Activated CD4-positive, alpha-beta T cell treated with anti-CD3 and anti-CD28 coated beads, Interleukin-2, amount 10 ng/mL, durations not matched to agents 24 days and 14 days (primary cell): Measurements from ENCODE around the gene HOXC6. TPM values are rescaled to one million over a fixed set of nuclear protein-coding genes. Genes with fewer than 3 reads are reported as not detected.
A peak's percentile ranks its signal among the peaks of the same experiment; 100 is the strongest.

ENCODE experiments used
- DNase-seq: peaks from one replicate; pipeline ENCODE4 v3.0.0; 2022
- H3K27ac Mint-ChIP-seq: one replicate; pipeline ENCODE4 v1.8.0; 2022; ENCODE audit warnings: mild to moderate bottlenecking, mixed read lengths
- H3K27me3 Mint-ChIP-seq: one replicate; pipeline ENCODE4 v1.8.0; 2022; ENCODE audit warnings: mixed read lengths
- H3K36me3 Mint-ChIP-seq: one replicate; pipeline ENCODE4 v1.8.0; 2022; ENCODE audit warnings: low read depth, mild to moderate bottlenecking, mixed read lengths
- H3K4me1 Mint-ChIP-seq: one replicate; pipeline ENCODE4 v1.8.0; 2021; ENCODE audit warnings: mixed read lengths
- H3K4me3 Mint-ChIP-seq: one replicate; pipeline ENCODE4 v1.8.0; 2022; ENCODE audit warnings: mild to moderate bottlenecking, moderate library complexity, mixed read lengths
- H3K9me3 Mint-ChIP-seq: one replicate; pipeline ENCODE4 v1.8.0; 2021; ENCODE audit warnings: mixed read lengths
- intact Hi-C: fragments of 100-400 bp; cut with micrococcal nuclease; formaldehyde crosslinking; loops from one replicate; pipeline ENCODE4 v1.15.1; 2023
- total RNA-seq: library from RNA; stranded (reverse); gene quantifications from 2 replicates; pipeline ENCODE4 v1.2.3, GENCODE V29; 2022

HOXC6 gene
- not detected in 2 replicates for total RNA-seq

DNA sequence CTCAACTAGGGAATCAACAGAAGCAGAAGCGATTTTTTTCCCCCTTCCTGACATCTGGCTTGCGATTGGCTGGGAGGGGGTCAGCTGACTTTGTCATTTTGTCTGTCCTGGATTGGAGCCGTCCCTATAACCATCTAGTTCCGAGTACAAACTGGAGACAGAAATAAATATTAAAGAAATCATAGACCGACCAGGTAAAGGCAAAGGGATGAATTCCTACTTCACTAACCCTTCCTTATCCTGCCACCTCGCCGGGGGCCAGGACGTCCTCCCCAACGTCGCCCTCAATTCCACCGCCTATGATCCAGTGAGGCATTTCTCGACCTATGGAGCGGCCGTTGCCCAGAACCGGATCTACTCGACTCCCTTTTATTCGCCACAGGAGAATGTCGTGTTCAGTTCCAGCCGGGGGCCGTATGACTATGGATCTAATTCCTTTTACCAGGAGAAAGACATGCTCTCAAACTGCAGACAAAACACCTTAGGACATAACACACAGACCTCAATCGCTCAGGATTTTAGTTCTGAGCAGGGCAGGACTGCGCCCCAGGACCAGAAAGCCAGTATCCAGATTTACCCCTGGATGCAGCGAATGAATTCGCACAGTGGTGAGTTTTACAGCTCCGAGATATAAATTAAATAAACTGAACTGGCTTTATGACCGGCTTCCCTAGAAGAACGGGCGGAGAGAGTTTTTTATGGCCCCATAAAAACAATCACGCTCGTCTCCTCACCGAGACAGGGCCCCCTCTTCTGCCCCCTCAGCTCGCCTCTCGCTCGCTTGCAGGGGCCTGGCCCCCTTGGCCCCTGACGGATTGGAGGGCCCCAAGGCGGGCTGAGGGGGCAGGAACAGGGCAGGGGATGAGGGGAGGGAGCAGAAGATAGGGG lies at the start of gene HOXC6:
HOXC6 (plus strand) TSS at position 127 of the 888 bp plus-strand sequence; CDS start at position 209, 82 bp downstream.
- H3K36me3 Mint-ChIP-seq: no peaks in the 10 kb centered on the region
- H3K27me3 Mint-ChIP-seq: peaks cover 86% of the 10 kb centered on the region
- H3K9me3 Mint-ChIP-seq: no peaks in the 10 kb centered on the region
- H3K4me1 Mint-ChIP-seq: peaks cover 18% of the 10 kb centered on the region
- H3K27ac Mint-ChIP-seq: no peak within 1 kb of the TSS
- DNase-seq: no peak
- intact Hi-C loops: no loop called here
- no peak within 1 kb of the TSS for H3K4me3 Mint-ChIP-seq

DNA sequence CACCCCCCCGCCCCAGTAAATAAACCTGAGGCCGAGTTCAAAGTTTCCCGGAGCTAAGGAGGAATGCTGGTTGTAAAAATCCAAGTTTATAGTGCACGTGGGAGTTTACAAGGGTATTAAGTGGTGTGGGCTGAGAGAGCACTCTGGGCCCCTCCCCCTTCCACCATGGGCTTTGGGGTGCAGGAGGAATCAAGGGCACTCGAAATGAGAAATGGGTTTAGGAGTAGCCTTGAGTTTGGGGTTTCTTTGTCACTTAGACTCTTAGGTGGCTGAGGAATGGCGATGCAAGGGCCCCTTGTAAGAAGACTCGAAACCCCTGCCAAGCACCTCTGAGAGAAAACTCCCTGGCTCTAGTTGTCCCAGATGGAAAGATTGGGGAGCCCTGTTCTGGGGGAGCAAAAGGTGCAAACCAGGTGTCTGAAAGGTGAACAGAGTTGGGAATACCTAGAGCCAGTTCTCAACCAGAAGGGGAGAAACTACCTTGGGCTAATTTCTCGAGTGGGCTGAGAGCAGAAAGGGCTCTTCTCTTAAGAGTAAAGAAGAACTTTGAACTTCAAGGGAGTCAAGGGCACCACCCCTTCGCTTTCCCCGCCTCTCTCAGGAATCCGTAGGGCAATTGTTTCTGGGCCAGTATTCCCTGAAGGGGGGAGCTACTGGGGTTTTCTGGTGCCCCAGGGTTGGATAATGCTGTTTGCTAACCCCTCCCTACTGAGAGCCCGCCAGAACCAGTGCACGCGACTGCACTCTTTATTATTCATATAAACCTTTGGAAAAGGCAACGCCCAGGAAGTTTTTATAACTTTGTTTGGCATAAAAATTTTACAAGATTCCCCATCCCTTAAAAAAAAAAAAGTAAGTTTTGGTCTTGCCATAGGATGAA lies 49.5 kb upstream of the HOXC6 start:
- peaks cover 4% of the 10 kb centered on the region for H3K4me1 Mint-ChIP-seq
- H3K27ac Mint-ChIP-seq: no peak overlapping the region
- intact Hi-C loops: no loop called here
- H3K9me3 Mint-ChIP-seq: no peaks in the 10 kb centered on the region
- H3K4me3 Mint-ChIP-seq: no peak overlapping the region
- H3K27me3 Mint-ChIP-seq: peaks cover 90% of the 10 kb centered on the region
- H3K36me3 Mint-ChIP-seq: no peaks in the 10 kb centered on the region
- DNase-seq: no peak

DNA sequence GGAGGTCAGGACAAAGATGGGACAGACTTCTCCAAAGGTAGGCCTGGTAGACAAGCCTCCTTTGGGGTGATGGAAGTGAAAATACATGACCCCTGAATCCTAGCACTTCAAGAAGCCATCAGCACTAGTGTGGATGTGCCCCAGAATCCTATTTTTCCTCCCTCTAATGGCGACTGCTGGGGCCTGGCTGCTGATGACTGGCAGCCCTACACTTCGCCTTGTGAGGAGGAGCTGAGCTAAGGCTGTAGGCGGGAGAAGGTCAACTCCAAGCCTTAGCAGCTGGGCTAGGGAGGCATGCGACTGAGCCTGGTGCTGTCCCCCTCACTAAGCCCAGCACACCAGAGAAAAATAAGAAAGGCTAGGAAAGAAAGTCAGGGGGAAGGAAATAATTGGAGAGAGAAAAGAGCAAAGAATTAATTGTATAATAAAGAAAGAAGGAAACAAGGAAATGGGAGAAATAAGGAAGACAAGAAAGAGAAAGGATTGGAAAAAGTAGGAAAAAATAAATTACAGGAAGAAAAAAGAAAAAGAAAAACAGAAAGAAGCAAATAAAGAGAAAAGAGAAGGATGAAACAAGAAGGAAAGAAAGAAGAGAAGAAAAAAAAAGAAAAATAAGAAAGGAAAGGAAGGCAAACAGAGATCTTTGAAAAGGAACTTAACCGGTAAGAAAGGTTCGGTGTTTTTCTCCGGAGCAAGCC lies 48.0 kb upstream of the HOXC6 start:
- DNase-seq: no peak
- intact Hi-C loops: loop anchor here (10.0 kb wide), 1 partner anchor 285 kb away; no protein-coding TSS in a partner anchor
- Mint-ChIP-seq H3K36me3 (peaks cover 2% of the 10 kb centered on the region), H3K9me3 (no peaks in the 10 kb centered on the region), H3K4me3 (no peak overlapping the region), H3K4me1 (peaks cover 8% of the 10 kb centered on the region), H3K27me3 (peaks cover 94% of the 10 kb centered on the region), H3K27ac (no peak overlapping the region)

DNA sequence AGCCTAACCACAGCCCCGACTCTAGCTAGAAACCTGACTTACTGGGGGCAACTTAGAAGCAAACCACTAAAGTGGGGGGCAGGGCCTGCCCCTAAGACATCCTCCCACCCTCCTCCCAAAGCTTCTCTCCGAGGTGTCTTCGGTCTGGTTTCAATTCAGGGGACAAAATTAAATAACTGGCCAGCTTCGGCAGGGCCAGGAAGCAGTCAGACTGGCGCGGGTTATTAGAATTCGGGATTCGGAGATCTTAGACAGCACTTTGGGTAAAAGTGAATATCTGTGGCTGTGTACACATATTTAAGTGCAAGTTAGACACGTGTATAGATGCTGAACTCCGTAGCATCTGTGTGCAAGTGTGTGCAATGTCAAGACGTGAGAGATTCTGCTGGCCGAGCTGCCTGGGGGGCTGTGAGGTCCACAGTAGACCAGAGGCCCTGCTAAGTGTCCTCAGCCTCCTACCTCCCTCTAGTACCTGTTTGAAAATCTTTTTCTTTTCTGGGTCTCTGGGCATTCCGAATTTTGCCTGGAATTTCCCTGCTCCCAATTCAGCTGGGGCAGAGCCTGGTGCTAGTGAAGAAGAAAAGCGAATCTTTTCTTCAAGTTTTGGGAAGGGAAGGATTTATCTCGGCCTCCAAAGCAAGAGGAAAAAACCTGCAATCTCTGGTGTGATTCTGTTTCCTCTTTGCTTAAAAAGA lies 47.3 kb upstream of the HOXC6 start:
- H3K36me3 Mint-ChIP-seq: peaks cover 2% of the 10 kb centered on the region
- no peak overlapping the region for H3K27ac Mint-ChIP-seq
- intact Hi-C loops: loop anchor here (10.0 kb wide), 1 partner anchor 286 kb away; no protein-coding TSS in a partner anchor
- no peaks in the 10 kb centered on the region for H3K9me3 Mint-ChIP-seq
- no peak overlapping the region for H3K4me3 Mint-ChIP-seq
- H3K27me3 Mint-ChIP-seq: peaks cover 92% of the 10 kb centered on the region
- no peak for DNase-seq
- H3K4me1 Mint-ChIP-seq: peaks cover 9% of the 10 kb centered on the region

DNA sequence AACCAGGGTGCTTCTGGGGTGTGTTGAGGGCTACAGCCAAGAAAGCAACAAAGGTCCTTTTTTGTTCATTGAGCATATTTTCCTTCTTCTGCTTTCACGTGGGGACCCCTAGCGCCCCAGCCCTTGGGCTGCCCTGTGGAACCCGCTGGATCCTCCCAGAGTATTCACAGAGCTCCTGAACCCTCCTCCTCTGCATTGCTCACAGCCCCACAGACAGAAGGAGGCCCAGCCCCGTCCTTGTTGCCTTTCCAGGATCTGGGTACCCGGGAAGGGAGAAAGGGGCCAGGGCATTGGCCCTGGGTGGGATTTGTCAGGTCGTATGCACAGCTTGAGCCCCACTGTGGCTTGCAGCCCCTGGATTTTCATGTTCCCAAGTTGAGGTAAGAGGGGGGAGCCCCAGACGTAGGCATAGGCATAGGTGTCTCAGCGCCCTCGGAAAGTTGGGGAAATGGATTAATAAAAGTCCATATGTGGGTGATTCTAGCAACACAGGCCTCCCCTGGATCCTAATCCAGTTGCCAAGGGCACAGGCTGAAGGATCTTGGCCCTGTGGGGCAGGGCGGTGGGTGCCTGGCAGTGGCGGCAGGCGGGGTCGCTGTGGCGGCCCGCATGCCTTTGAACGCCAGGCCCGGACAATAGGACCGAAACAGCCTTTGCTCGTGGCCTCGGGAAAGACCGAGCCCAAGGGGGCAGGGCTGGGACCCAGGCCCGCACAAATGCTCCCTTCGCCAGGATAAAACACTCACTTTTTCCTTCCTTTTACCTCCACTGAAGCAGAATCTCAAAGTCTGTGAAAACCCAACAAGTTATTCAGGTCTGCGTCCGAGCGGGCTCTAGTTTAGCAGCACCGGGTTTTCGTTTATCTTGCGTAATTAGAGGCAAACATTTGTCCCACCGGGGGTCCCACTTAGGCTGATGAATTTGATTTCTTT lies 46.3 kb upstream of the HOXC6 start:
- intact Hi-C loops: loop anchor here (2.0 to 10.0 kb wide), 2 partner anchors 15 to 287 kb away; no protein-coding TSS in a partner anchor
- Mint-ChIP-seq H3K4me1 (peaks cover 12% of the 10 kb centered on the region), H3K27ac (no peak overlapping the region), H3K4me3 (no peak overlapping the region), H3K27me3 (peaks cover 91% of the 10 kb centered on the region), H3K9me3 (no peaks in the 10 kb centered on the region), H3K36me3 (peaks cover 2% of the 10 kb centered on the region)
- no peak for DNase-seq

DNA sequence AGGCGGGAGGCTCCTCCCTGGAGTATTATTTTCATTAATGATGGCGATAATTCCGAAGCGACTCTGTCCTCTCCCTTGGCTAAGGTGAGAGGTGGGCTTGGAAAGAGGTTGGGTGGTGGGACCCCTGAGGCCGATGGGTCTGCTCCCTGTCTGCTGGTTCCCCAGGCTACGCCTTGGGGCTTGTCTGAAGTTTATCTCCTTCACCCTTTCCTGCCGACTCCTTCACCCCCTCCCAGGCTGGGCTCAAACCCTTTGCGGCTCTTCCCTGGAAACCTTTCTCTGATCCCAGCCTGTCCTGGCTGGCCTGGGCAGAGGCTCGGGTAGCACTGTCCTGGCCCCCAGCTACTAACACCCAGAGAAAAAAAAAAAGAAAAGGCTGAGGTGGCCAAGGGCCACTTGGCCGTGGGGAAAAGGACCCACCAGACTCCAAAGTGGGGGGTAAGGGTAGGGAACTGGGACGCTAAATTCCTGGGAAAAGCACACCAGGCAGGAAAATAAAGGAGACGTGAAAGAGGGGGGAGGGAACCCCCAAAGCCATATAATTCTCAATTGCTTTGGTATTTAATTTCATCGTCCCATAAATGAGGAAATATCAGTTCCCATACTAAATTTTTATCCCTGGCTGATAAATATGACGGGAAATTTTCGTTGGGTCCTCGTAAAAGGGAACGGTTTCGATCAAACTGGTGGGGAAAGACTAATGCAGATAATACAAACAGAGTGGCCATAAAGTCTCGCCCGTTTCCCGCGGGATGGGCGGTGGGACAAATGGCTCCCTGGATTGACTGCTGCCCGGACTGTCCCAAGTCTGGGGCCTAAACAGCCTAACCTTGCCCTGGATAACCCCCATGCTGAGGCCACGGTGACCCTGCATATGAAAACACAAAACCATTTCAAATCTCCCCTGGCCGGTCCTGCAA lies 45.3 kb upstream of the HOXC6 start:
- intact Hi-C loops: loop anchor here (2.0 to 10.0 kb wide), 2 partner anchors 14 to 288 kb away; no protein-coding TSS in a partner anchor

DNA sequence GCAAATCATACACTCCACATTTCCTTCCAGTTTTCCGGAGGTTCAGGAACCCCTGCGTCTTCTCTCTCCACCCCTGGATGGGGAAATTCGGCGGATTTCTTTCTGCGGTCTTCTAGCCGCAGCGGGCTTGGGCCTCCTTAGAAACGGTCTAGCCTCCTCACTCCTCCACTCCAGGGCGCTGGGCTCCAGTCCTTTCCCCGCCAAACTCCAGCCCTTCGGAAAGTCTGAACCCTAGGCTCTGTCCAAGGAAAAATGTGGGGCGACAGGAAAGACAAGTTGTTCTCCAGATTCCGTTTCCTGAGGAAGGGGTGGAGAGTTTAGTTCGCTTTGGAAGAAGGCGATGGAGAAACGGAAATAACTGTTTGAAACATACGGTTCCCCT lies 44.7 kb upstream of the HOXC6 start:
- no peak overlapping the region for H3K27ac Mint-ChIP-seq
- DNase-seq: no peak
- peaks cover 2% of the 10 kb centered on the region for H3K36me3 Mint-ChIP-seq
- intact Hi-C loops: loop anchor here (2.0 to 10.0 kb wide), 2 partner anchors 13 to 289 kb away; no protein-coding TSS in a partner anchor
- no peaks in the 10 kb centered on the region for H3K9me3 Mint-ChIP-seq
- peaks cover 13% of the 10 kb centered on the region for H3K4me1 Mint-ChIP-seq
- peaks cover 92% of the 10 kb centered on the region for H3K27me3 Mint-ChIP-seq
- no peak overlapping the region for H3K4me3 Mint-ChIP-seq

More for the DNA sequence above, 45.3 kb upstream of the HOXC6 start:
- H3K27ac Mint-ChIP-seq: no peak overlapping the region
- peaks cover 91% of the 10 kb centered on the region for H3K27me3 Mint-ChIP-seq
- no peak for DNase-seq
- no peak overlapping the region for H3K4me3 Mint-ChIP-seq
- H3K36me3 Mint-ChIP-seq: peaks cover 2% of the 10 kb centered on the region
- H3K9me3 Mint-ChIP-seq: no peaks in the 10 kb centered on the region
- peaks cover 12% of the 10 kb centered on the region for H3K4me1 Mint-ChIP-seq

DNA sequence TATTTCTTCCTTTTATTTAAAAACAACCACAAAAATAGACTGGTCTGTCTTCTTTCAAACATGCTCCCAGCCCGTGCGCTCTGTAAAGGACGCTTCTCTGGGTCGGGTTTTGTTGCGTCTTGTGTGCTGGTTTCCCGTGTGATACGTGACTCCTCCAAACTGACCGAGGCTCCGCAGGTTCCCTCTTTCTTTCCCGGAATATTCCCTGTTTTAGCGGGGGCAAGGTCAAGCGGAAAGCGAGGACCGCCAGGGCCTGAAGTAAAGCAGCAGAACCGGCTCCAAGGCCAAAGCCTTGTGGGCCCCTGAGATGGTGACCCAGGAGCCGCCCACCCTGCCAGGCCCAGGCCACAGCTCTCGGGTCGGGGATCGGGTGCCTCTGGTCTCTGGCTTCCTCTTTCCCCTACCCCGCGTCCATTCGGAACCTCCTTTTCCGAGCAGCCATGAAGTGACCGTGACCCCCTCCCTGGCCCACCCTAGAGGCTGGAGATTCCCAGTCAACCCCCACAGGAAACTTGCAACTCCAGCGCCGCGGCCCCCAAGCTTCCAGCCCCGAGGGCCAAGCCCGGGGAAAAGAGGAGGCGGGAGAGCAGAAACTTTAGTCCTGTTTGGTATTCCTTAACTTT lies 44.2 kb upstream of the HOXC6 start:
- Mint-ChIP-seq H3K9me3 (no peaks in the 10 kb centered on the region), H3K36me3 (peaks cover 2% of the 10 kb centered on the region), H3K27me3 (peaks cover 92% of the 10 kb centered on the region), H3K4me3 (no peak overlapping the region), H3K27ac (no peak overlapping the region), H3K4me1 (peaks cover 15% of the 10 kb centered on the region)
- intact Hi-C loops: loop anchor here (2.0 to 10.0 kb wide), 2 partner anchors 13 to 289 kb away; no protein-coding TSS in a partner anchor
- no peak for DNase-seq

DNA sequence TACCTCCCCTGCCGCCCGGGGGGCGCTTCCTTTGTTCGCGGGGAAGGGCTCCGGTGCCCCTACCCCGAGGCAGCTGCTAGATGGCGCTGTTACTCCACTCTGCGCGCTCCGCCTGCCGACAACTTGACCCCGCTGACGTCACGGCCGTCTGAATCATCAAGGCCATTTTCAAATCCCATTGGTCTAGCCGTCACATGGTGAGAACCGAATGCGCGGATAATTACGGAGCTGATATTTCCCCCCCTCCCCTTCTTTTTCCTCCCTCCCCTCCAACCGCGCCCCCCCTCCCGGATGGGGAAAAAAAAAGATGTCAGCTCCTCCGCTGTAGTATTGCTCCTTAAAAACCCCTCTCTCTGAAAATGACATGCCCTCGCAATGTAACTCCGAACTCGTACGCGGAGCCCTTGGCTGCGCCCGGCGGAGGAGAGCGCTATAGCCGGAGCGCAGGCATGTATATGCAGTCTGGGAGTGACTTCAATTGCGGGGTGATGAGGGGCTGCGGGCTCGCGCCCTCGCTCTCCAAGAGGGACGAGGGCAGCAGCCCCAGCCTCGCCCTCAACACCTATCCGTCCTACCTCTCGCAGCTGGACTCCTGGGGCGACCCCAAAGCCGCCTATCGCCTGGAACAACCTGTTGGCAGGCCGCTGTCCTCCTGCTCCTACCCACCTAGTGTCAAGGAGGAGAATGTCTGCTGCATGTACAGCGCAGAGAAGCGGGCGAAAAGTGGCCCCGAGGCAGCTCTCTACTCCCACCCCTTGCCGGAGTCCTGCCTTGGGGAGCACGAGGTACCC lies 43.1 kb upstream of the HOXC6 start, which contains the start of gene HOXC10:
HOXC10 (plus strand) TSS at position 246 of the 791 bp plus-strand sequence; CDS start at position 360, 114 bp downstream.
- Mint-ChIP-seq H3K4me1 (peaks cover 24% of the 10 kb centered on the region), H3K27me3 (peaks cover 92% of the 10 kb centered on the region), H3K27ac (peak within 1 kb of the TSS; percentile 81), H3K9me3 (no peaks in the 10 kb centered on the region), H3K36me3 (peaks cover 2% of the 10 kb centered on the region), H3K4me3 (peak within 1 kb of the TSS; percentile 59)
- intact Hi-C loops: loop anchor here (10.0 kb wide), 1 partner anchor 290 kb away; no protein-coding TSS in a partner anchor
- DNase-seq: peak; percentile 90

DNA sequence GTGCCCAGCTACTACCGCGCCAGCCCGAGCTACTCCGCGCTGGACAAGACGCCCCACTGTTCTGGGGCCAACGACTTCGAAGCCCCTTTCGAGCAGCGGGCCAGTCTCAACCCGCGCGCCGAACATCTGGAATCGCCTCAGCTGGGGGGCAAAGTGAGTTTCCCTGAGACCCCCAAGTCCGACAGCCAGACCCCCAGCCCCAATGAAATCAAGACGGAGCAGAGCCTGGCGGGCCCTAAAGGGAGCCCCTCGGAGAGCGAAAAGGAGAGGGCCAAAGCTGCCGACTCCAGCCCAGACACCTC lies 42.6 kb upstream of the HOXC6 start:
- no peak for DNase-seq
- peaks cover 24% of the 10 kb centered on the region for H3K4me1 Mint-ChIP-seq
- peaks cover 92% of the 10 kb centered on the region for H3K27me3 Mint-ChIP-seq
- H3K27ac Mint-ChIP-seq: peak overlapping the region; percentile 39
- intact Hi-C loops: loop anchor here (10.0 kb wide), 1 partner anchor 291 kb away; no protein-coding TSS in a partner anchor
- H3K36me3 Mint-ChIP-seq: peaks cover 2% of the 10 kb centered on the region
- peak overlapping the region; percentile 59 for H3K4me3 Mint-ChIP-seq
- H3K9me3 Mint-ChIP-seq: no peaks in the 10 kb centered on the region
